Stimulated activated CD8-positive, alpha-beta memory T cell treated with anti-CD3 and anti-CD28 coated beads, Interleukin-15, amount 100 ng/mL, for 4 hours (primary cell): ENCODE measurements around the gene FITM1.

ENCODE experiments used
- DNase-seq, 2 donors: peaks; one replicate each; pipeline ENCODE4 v3.0.0-alpha.2; 2020; ENCODE audit warnings: low read depth in 2 of 2

FITM1 gene

DNA sequence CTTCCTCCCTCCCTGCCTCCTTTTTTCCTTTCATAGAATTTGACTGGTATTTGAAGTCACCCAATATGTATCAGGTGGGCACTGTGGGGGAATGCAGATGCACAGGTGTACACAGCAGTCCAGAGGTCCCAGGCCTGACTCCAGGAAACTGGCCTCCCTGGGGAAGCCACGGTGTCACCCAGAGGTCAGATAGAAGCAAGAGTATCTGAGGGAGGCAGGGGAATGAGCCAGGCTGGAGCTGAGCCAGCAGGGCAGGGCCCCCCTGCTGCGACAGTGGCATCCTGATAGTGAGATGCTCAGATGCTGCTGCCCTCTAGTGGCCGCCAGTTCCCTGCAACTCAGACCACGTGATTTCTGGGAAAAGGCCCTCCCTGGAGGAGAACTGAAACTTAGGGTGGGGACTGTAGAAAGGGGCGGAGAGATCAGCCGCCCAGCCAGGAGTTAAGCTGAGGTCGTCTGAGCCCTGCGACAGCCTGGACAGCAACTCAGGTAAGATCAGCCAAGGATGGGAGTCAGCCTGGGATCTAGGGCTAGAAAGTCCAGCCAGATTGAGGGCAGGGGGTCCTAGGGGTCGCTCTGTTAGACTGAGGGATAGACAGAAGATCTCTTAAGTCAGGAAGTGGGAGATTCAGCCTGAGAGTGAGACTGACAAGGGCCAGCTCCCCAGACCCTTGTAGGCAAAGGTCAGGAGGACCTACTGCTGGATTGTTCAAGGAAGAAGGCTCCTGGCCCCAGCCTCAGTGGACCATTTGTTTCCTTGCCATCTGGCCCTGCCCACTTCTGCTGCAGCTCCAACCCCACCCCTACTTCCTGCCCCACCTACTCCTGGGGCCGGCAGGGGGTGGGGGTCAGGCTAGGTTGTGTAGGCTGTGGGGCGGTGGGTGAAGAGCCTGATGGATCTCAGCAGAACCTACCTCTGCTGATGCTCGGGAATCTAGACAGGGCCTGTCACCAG, 30.7 kb downstream of the FITM1 start, which contains the start of gene IRF9:
Gene IRF9, plus strand, starts transcription at position 416 of the 955 bp plus-strand sequence. CDS start 880 bp downstream, outside the sequence.
- peak; percentile 90 to 92 for DNase-seq

DNA sequence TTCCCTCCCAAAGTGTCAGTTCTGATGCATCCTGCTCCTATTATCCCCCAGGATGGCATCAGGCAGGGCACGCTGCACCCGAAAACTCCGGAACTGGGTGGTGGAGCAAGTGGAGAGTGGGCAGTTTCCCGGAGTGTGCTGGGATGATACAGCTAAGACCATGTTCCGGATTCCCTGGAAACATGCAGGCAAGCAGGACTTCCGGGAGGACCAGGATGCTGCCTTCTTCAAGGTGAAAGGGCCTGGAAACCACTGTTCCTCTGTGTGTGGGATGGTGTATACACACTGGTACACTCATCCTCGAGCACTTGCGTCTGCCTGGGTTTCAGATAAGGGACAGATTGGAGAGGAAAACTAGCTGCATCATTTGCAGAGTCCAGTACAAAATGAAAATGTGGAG, 31.6 kb downstream of the FITM1 start:
- DNase-seq: no peak

DNA sequence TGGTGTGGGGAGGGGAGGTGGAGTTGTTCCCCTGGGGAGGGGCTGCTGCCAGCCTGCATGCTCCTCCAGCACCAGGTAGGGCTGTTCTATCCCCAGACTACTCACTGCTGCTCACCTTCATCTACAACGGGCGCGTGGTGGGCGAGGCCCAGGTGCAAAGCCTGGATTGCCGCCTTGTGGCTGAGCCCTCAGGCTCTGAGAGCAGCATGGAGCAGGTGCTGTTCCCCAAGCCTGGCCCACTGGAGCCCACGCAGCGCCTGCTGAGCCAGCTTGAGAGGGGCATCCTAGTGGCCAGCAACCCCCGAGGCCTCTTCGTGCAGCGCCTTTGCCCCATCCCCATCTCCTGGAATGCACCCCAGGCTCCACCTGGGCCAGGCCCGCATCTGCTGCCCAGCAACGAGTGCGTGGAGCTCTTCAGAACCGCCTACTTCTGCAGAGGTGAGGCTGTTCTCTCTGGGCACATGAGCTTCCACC, 34.1 kb downstream of the FITM1 start:
- no peak for DNase-seq

DNA sequence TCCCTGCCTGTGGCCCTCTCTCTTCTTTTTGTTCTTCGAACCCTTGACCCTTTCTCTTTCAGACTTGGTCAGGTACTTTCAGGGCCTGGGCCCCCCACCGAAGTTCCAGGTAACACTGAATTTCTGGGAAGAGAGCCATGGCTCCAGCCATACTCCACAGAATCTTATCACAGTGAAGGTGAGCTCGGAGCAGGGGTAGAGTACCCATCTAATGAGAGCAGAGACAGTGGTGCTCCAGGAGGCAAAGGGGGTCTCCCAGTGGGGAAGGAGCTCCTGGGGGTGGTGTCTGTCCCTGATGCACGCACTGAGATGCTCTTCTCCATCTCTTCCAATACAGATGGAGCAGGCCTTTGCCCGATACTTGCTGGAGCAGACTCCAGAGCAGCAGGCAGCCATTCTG, 35.3 kb downstream of the FITM1 start:
- DNase-seq: no peak

DNA sequence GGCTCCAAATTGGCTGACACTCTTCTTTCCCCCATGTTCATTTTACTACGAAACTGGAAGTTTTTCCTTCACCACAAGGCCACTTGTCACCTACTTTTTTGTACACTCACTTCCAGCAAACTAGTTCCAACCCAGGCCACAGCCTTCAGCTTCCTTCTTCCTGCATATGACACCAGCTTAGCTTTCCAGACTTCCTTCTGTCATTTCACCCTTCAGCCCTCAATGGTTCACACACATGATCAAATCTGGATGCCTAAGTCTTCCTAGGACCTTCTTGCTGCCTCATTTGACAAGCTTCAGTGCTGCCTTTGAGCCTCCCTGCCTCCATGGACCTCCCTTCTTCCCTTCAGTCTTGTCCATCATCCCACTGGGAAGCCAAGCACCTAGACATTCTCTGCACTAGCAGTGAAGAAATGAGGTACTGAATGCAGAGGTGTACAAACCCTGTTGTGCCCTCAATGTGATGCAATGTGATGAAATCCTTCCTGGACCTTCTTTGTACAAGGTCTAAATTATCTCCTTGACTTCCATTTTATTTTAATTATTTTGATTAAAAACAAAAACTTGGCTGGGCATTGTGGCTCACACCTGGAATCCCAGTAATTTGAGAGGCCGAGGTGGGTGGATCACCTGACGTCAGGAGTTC, 37.1 kb downstream of the FITM1 start:
- no peak for DNase-seq

DNA sequence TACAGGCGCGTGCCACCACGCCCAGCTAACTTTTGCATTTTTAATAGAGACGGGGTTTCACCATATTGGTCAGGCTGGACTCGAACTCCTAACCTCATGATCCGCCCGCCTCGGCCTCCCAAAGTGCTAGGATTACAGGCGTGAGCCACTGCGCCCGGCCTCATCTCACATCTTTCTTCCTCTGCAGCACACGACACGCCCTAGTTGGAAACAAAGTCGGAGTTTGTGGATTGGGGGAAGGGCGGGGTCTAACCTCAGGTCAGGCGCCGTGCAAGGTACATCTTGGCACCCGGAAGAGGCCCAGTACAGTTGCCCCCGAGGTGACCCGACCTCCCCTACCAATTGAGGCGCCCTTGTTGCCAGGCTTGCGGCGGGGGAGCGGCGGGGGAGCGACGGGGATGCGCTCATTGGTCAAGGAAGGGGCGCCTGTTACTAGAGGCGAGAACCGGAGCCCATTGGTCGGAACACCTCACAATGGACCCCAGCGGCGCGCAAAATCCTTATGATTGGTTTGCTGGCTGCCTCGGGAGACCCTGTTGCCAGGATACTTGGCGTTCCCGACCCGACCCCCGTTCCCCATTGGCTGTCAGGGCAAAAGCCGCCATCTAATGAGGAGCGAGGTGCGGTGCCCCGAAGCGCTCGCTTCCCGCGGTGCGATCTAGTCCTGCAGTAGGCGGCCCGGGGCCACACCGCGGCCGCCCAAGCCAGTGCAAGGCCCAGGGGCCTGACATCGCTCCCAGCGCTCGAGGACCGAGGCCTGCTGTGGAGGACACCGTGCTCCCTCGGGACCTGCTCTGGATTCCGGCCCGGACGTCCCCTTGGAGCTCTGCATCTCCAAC, 41.2 kb downstream of the FITM1 start, which contains the start of gene REC8:
Gene REC8, plus strand, starts transcription at position 659 of the 839 bp plus-strand sequence. CDS start 473 bp downstream, outside the sequence.
- peak; percentile 41 to 43 for DNase-seq

DNA sequence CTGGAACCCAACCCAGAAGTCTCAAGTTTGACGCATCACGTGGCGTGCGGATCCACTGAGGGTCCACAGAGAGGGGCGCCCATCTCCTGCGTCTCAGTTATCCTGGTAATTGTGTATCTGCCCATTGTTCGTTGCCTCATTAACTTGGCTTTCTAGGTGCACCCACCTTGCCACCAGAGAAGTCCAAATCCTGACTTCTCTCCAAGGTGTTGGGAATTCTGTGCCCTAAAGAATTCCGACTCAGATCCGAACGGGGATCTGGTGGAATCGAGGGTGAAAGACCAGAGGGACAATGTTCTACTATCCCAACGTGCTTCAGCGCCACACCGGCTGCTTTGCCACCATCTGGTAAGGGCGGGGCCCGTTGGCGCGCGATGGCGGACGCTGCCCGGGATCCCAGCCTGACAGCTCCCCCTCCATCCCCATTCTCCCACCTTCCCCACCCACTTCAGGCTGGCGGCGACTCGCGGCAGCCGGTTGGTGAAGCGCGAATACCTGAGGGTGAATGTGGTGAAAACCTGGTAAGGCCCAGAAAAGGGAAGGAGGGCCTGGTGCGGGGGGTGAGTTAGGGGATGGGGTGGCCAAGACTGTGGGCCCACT, 41.9 kb downstream of the FITM1 start:
- DNase-seq: no peak

DNA sequence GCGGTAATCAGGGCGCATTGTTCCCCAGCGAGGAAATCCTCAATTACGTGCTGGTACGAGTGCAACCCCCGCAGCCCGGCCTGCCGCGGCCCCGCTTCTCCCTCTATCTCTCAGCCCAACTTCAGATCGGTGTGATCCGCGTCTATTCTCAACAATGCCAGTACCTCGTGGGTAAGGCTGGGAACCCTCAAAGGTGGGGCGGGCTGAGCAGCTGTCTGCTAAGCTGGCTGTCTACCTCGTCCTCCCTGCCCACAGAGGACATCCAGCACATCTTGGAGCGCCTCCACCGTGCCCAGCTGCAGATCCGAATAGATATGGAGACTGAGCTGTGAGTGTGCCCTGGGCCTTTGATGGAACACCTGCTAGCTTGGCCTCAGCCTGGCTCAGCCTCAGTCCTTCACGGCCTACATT, 42.4 kb downstream of the FITM1 start:
- no peak for DNase-seq

DNA sequence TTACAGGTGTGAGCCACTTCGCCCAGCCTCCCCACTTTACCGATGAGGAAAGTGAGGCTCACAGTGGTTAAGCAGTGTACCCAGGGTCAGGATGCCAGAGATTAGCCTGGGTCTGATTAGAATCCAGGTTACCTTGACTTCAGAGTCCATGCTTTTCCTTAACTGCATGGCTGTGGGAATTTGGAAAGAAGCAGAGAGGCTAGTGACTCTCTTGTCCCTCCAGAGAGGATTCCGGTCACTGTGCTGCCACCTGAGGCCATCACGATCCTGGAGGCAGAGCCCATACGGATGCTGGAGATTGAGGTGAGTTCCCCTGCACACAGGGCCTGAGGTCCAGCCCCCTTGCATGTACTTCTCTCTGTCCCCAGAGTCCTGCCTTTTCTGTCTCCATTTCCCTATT, 46.1 kb downstream of the FITM1 start:
- DNase-seq: no peak

DNA sequence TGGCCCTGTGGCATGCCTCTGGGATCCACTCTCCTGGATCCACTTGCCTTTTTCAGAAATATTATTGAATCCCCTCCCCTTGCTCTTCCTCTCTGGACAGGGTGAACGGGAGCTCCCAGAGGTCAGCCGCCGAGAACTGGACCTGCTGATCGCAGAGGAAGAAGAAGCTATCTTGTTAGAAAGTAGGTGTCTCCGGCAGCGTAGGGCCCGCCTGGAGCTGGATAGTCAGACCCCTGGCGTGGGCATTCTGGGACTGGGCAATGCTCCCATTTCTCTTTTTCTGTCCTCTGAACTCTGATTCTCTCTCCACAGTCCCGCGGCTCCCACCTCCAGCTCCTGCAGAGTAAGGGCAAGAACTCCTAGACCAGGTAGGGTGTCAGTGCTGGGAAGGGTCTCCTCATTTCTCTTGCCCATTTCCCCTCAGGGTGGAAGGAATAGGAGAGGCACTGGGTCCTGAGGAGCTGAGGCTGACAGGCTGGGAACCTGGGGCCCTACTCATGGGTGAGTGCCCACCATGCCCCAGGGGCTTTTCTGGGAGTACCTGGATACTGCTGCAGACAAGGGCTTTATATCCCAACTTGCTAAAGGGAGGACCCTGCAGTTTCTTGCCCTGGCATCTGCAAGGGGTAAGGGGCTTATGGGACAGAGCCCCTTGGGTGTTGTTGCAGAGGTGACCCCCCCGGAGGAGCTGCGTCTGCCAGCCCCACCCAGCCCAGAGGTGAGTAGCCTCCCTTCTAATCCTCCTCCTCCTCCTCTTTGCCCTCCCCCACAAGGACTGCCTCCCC, 46.8 kb downstream of the FITM1 start:
- DNase-seq: no peak

DNA sequence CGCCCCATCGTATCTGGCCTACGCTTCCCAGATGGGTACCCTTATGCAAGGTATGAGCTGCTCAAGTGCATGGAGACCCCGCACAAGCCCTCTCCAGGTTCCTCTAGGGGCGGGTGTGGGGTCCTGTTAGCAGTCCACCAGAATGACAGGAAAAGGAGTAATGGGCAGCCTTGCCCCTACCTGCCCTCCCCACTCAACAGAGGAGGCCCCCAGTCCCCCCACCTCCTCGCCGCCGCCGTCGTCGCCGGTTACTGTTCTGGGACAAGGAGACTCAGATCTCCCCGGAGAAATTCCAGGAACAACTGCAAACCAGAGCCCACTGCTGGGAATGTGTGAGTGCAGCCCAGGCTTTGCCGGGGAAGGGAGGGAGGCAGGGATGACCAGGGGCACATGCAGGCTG, 47.4 kb downstream of the FITM1 start:
- DNase-seq: no peak

DNA sequence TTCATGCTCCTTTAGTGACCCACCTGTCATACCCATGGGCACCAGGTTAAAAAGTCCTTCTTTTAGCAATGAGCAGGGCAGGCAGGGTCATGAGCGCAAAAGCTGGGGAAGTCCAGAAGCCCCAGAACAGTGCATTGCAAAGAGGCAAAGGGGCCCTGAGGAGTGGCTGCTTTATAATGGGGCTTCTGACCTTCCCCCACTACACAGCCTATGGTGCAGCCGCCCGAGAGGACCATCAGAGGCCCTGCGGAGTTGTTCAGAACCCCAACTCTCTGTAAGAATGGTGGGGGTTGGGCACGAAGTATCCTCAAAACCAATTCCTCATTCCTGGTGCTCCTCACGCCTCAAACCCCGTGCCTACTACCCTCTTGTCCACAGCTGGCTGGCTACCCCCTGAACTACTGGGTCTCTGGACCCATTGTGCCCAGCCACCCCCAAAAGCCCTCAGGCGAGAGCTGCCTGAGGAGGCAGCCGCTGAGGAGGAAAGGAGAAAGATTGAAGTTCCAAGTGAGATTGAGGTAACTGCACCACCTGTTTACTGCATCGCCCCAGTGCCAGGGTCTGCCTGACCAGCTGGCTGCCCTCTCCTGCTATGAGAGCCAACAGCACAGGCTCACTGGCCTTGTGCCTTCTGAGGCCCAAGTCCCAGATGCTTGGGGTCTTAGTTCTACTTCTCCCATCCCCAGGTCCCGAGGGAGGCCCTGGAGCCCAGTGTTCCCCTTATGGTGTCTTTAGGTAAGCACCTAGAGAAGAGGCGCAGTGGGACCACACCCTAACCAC, 48.1 kb downstream of the FITM1 start:
- no peak for DNase-seq

DNA sequence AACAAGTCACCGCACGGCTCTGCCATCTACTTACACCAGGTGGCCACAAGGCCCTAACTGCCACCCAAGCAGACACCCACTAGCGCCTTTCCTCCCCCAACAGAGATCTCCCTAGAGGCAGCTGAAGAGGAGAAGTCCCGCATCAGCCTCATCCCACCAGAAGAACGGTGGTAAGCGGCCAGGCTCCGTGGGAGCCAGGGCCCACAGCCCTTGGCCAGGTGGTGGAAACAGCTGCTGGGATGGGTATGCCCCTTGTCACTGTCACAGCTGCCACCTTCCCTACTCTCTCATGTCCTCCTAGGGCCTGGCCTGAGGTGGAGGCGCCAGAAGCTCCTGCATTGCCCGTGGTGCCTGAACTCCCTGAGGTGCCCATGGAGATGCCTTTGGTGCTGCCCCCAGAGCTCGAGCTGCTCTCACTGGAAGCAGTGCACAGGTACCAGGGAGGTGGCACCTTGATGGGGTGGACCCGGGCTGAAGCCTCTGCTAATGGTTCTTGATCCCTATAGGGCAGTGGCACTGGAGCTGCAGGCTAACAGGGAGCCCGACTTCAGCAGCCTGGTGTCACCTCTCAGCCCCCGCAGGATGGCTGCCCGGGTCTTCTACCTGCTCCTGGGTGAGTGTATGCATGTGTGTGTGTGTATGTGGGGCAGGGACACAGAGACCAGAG, 49.0 kb downstream of the FITM1 start:
- no peak for DNase-seq

DNA sequence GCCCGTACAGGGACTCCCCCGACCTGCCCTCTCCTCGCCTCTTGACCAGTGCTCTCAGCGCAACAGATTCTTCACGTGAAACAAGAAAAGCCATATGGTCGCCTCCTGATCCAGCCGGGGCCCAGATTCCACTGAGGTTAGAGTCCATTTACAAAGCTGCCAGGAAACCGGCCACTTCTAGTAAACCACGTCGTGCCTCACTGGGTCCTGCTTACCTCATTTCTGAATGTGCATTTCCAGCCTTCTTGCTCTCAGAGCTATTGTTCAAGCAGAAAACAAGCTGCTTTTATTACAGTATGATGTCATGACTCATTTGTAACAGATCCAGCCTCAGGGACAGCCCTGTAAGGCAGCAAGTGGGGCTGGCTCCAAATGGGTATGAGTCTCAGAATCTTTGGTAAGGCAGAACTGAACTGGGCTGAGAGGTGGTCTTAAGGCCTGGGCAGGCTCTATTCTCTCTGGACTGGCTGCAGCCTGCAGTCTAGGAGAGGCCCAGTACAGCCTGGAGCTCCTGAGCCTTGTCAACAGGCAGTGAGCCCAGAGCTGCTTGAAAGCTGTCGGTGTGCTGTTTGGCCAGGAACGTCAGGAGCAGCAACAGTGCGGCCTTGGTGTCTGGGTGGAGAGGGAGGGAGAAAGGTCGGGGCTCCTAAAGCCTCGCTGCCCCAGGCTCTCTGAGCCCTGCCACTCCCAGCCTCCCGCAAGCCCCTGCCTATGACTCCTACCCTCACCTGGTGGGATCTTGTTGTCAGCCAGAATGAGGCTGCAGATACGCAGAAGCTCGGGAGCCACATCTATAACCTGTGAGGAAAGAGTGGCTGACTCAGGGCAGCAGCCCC, 49.7 kb downstream of the FITM1 start:
- no peak for DNase-seq

DNA sequence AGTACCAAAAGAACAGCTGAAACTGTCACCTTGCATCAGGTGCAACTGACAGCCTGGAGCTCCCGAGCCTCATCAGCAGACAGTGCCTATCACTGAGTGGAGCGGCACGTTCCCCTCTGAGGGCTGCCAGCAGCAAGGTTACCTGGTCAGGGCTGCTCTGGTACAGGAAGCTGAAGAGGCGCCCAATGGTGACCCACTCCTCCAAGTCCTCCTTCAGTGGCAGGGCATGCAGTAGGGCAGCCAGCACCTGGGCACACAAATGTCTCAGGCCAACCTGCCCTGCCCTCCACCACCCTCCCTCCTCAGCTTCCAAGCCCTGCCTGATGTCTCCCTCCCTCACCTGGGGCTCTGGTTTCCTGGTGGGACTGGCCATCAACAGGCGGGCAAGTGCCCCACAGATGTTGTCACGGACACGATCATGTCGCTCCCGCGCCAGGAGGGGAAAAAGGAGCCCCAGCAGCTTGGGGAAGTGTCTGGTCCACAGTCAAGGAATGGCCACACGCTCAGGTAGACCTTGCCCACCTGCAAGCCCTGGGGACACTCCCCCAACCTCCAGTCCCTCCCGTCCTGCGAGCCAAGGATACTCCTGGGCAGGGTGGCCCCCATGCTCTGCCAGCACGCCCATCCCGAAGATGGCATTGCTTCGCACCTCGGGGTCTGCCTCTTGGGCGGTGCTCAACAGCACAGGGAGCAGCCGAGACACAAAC, 51.1 kb downstream of the FITM1 start:
- no peak for DNase-seq
